Measurements from ENCODE around the gene SEZ6L.

The SEZ6L gene

GRCh38 chr22:26226538-26227297 lies 57.5 kb downstream of the SEZ6L start:
- TF ChIP-seq, protein P1, sequence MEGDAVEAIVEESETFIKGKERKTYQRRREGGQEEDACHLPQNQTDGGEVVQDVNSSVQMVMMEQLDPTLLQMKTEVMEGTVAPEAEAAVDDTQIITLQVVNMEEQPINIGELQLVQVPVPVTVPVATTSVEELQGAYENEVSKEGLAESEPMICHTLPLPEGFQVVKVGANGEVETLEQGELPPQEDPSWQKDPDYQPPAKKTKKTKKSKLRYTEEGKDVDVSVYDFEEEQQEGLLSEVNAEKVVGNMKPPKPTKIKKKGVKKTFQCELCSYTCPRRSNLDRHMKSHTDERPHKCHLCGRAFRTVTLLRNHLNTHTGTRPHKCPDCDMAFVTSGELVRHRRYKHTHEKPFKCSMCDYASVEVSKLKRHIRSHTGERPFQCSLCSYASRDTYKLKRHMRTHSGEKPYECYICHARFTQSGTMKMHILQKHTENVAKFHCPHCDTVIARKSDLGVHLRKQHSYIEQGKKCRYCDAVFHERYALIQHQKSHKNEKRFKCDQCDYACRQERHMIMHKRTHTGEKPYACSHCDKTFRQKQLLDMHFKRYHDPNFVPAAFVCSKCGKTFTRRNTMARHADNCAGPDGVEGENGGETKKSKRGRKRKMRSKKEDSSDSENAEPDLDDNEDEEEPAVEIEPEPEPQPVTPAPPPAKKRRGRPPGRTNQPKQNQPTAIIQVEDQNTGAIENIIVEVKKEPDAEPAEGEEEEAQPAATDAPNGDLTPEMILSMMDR (conservative IDR thresholded peaks at IDR 0.05; ENCODE audit: low read depth): no peak

DNA sequence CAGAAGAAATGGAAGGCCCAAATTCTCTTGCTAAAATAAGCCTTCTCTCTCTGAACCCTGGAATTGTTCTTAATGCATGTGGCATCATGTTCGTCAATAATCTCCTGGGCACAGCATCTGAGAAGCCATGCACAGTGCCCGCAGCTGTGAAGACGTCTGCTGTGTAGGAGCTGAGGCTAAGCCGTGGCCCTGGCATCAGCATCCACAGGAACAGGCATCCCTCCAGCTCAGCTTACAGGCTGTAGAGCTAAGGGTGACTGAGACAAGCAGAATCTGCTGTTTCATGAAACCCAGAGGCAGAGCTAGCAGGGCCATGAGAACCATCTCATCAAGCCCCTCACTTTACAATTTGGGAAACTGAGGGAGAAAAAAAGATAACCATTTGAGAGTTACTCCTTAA lies 60.6 kb downstream of the SEZ6L start:
- ChIA-PET POLR2A (ENCODE audit: low non-redundant PET) (no interaction called here), CTCF (no interaction called here)
- H3K27ac ChIP-seq: no peak overlapping the region
- no peak for DNase-seq (ENCODE audit: low spot score)
- TF ChIP-seq, protein P1 (conservative IDR thresholded peaks at IDR 0.05; ENCODE audit: low read depth): no peak

More at GRCh38 chr22:26226538-26227297, 57.5 kb downstream of the SEZ6L start:
- ChIA-PET CTCF (interaction anchor here (0.6 kb wide), 1 partner anchor 14 kb away, joined by 3 read pairs; no protein-coding TSS in a partner anchor), POLR2A (ENCODE audit: low non-redundant PET) (no interaction called here)
- no peak overlapping the region for H3K27ac ChIP-seq
- DNase-seq (ENCODE audit: low spot score): no peak

- ChIA-PET CTCF (no interaction called here), POLR2A (ENCODE audit: low non-redundant PET) (no interaction called here)
- TF ChIP-seq, protein P1 (conservative IDR thresholded peaks at IDR 0.05; ENCODE audit: low read depth): no peak
- DNase-seq (ENCODE audit: low spot score): no peak
- H3K27ac ChIP-seq: no peak overlapping the region
Measured at GRCh38 chr22:26234296-26234695, 65.0 kb downstream of the SEZ6L start.

- no peak for DNase-seq (ENCODE audit: low spot score)
- TF ChIP-seq, protein P1 (conservative IDR thresholded peaks at IDR 0.05; ENCODE audit: low read depth): no peak
- ChIA-PET CTCF (no interaction called here), POLR2A (ENCODE audit: low non-redundant PET) (no interaction called here)
- no peak overlapping the region for H3K27ac ChIP-seq
Measured at GRCh38 chr22:26235792-26236487, 66.7 kb downstream of the SEZ6L start.

- DNase-seq (ENCODE audit: low spot score): no peak
- POLR2A ChIA-PET (ENCODE audit: low non-redundant PET): no interaction called here
- CTCF ChIA-PET: no interaction called here
- H3K27ac ChIP-seq: no peak overlapping the region
- TF ChIP-seq, protein P1 (conservative IDR thresholded peaks at IDR 0.05; ENCODE audit: low read depth): no peak
Measured at GRCh38 chr22:26236991-26237390, 67.7 kb downstream of the SEZ6L start.

DNA sequence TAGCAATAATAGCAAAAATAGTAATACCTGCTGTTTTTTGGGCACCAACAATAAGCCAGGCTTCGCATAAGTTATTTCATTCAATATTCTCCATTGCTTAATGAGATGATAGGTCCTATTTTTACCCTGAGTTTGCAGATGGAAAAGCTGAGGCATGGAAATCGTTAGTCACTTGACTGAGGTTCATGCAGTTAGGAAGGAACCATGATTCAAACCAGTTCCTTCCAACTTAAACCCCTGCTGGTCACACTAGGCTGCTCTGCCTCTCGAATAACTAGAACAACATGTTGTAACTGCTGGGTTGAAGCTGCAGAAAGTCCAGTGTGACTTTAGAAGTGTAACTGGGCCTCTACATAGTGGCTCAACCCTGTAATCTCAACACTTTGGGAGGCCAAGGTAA lies 69.3 kb downstream of the SEZ6L start:
- POLR2A ChIA-PET (ENCODE audit: low non-redundant PET): no interaction called here
- no peak overlapping the region for H3K27ac ChIP-seq
- CTCF ChIA-PET: no interaction called here
- DNase-seq (ENCODE audit: low spot score): no peak
- TF ChIP-seq, protein P1 (conservative IDR thresholded peaks at IDR 0.05; ENCODE audit: low read depth): no peak

Data from RWPE1 (cell line).